DMS53 treated with DMSO at 0.1 percent for 48 hours (cell line): ENCODE results near the gene MPL.
"Not testable (repeated sequence)": the region's sequence is repeated elsewhere in the genome, so short reads cannot be mapped to it uniquely, and the experiment has no call there.

Experiments used
- DNase-seq: peaks from one replicate; lab custom pipeline; 2025; ENCODE audit not compliant: unreplicated experiment; lab: John Stamatoyannopoulos, UW

MPL gene

DNA sequence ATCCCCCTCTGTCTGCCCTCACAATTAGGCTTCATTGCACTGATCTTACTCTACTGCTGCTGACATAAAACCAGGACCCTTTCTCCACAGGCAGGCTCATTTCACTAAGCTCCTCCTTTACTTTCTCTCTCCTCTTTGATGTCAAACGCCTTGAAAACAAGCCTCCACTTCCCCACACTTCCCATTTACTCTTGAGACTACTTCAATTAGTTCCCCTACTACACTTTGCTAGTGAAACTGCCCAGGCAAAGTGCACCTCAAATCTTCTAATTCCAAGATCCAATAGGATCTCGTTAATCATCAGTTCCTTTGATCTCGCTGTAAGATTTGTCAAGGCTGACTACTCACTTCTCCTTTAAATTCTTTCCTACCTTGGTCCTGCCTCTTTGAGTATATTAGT, 15.3 kb downstream of the MPL start:
- no peak for DNase-seq

GRCh38 chr1:43354471-43354870, 16.9 kb downstream of the MPL start:
- DNase-seq: no peak

DNA sequence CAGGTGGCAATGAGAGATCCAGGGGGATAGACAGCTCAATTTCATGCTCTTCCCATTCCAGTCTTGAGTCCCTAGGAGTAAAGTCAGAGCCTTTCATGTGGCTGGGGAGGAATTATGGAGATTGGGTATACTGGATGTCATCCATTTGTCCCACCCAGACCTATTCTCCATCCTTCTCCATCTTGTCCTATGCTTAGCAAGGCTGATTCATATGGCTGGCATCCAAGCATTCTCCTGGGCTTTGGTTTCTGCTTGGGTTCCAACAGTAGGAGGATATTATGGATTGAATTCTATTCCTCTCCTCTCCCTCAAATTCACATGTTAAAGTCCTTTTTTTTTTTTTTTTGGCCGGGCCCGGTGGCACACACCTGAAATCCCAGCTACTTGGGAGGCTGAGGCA, 17.3 kb downstream of the MPL start:
- DNase-seq: no peak

DNA sequence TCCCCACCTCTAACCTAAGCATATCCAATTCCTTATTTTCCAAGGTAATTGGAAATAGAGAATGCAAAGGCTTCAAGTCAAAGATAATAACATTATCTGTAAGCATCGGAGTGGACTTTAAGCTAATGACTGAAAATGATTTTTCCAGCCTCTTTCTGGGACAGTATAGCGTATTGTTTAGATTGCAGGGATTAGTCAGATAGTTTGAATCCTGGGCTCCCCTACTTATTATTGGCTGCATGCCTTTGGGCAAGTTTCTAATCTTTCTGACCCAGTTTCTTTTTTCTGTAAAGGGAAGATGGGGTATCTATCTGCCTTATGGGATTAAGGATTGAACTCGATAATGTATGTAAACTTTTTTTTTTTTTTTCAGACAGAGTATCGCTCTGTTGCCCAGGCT, 19.6 kb downstream of the MPL start:
- no peak for DNase-seq

DNA sequence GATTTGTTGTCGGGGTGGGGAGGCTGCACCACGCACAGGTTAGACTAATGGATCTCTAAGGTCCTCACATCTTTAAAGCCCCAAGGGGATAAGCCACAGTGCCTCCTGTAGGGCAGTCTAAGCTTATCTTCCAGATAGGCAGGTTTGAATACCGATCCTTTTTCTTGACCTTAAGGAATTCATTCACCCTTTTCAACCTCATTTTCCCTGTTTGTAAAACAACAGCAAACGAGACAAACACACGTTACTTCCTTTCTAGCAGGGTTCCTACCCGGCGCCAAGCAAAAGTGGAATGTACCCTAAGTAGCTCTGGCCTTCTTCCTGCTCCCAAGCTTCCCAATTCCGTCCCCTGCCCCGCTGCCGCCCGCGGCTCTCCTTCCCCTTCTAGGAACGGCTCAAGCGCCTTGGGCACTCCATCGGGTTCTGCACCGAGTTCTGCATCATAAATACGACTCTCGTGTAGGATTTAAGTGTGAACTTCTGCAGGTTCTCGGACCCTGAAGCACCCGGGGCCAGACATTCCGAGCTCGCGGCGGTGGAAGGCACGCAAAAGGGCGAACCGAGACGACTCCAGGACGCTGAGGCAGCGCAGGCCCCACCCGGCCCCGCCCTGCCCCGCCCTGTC, 20.6 kb downstream of the MPL start:
- DNase-seq: peak; percentile 50

- DNase-seq: peak; percentile 95
These were observed 21.4 kb downstream of the MPL start, which contains the start of gene CDC20 for GRCh38 chr1:43358746-43359693. Gene CDC20, plus strand, starts transcription at chr1:43358981. Its CDS starts 235 bp downstream, at chr1:43359216.

DNA sequence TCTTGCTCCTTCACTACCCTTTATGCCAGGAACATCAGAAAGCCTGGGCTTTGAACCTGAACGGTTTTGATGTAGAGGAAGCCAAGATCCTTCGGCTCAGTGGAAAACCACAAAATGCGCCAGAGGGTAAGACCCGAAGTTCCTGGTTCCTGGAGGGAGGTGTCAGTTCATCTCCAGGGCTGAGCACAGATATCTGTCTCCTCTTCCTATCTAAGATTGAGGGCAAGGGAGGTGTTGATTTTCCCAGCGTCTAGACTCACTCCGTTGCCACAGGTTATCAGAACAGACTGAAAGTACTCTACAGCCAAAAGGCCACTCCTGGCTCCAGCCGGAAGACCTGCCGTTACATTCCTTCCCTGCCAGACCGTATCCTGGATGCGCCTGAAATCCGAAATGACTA, 22.1 kb downstream of the MPL start:
- no peak for DNase-seq

DNA sequence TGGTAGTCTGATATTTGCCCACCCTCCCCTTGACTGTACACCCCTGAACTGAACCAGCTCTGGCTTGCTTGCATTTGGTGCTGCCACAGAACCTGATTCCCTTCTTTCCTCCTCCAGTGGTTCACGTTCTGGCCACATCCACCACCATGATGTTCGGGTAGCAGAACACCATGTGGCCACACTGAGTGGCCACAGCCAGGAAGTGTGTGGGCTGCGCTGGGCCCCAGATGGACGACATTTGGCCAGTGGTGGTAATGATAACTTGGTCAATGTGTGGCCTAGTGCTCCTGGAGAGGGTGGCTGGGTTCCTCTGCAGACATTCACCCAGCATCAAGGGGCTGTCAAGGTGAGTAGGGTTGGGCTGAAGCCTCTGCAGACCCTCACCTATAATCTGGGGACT, 23.0 kb downstream of the MPL start:
- DNase-seq: no peak

DNA sequence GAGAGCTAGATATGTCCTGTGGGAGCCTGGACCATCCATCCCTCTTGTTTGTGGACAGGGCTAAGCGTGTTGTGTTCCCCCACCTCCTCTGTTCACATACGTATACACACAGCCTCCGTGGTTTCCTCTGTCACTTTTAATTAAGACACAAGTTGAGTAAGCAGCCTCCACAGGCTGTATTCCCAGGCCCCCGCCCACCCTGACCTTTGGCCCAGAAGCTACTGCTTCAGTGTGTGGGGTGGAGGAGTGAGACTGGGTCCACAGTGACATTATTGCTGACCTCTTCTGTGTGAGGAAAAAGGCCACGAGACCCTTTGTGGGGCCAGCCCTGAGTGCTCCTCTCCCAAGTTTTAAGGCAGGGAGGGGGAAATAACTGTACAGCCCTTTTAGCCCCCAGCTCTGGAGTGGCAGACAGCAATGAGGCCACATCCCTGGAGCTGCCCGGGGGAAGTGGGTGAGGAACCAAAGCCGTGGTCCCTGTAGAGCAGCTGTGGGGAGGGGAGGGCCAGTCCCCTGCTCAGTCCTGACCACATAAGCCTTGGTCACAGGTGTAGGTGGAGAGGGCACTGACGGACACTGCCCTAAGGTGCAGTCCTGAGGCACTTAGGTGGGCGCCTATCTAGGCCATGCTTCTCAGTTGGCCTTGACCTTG, 25.8 kb downstream of the MPL start:
- DNase-seq: no peak

- no peak for DNase-seq
These were observed 26.4 kb downstream of the MPL start for GRCh38 chr1:43363935-43364525.

GRCh38 chr1:43365678-43366077, 28.1 kb downstream of the MPL start:
- DNase-seq: no peak

DNA sequence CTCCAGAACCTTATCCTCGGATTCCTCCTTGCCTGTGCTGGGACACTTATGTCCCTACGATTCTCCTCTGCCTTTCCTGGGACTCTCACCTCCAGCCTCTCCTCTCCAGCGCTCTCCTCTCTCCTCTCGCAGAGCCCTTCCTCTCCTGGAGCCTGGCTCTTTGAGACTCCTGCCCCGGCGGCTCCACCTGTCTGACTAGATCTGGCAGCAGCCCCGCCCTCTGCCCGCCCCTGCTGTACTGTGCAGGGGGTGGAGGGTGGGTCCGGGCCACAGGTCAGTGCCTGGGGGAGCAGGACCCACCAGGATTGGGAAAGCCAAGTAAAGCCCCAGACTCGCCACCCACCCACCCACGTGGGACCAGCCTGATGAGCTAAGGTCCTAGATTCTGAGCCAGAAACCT, 28.6 kb downstream of the MPL start:
- DNase-seq: no peak

- DNase-seq: no peak
These were observed 29.0 kb downstream of the MPL start for GRCh38 chr1:43366601-43367025.

GRCh38 chr1:43367026-43367903, 29.6 kb downstream of the MPL start:
- DNase-seq: no peak

DNA sequence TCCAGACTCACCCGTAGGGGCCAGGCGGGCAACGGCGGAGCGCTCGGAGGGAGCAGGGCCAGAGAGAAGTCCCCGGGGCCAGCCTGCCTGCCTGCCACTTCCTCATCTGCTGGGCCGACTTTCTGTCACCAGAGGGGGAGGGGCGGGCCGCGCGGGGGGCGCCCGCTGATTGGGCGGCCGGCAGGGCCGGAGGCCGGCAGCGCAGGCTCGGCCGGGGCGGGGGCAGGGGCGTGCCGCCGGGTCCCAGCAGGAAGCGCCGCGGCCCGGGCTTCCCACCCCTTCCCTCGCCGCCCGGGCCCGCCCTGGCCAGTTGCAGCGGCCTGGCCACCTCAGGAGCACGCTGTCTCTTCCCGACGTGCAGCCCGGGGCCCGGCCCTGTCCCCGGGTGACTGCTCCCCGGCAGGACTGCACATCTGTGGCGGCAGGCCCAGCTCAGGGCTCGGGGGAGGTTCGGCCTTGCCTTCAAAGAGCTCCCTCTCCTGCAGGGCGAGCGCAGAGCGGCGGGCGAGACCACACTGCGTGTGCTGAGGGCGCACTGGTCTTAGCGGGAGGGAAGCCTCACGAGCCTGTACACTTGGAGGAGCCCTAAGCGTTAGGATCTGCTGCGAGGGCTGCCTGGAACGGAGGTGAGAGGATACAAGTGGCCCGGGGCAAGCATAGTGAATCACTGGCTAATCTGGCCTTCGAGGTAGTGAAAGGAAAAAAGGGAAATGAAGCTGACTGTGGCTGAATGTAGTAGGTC, 30.5 kb downstream of the MPL start, which contains the start of gene ELOVL1:
Gene ELOVL1 (minus strand): TSS at position 108 of the 742 bp plus-strand sequence. CDS start 2,402 bp downstream, outside the sequence.
- DNase-seq: peak; percentile 81

GRCh38 chr1:43368646-43369020, 31.0 kb downstream of the MPL start:
- no peak for DNase-seq

DNA sequence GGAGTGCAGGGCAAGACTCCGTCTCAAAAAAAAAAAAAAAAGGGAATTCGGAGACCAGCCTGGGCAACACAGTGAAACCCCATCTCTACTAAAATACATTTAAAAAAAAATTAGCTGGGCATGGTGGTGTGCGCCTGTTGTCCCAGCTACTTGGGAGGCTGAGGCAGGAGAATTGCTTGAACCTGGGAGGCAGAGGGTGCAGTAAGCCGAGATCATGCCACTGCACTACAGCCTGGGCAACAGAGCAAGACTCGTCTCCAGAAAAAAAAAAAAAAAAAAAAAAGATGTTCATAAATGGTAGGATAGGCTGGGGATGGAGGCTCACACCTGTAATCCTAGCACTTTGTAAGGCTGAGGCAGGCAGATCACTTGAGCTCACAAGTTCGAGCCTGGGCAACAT, 32.2 kb downstream of the MPL start:
- not testable (repeated sequence) for DNase-seq

GRCh38 chr1:43370564-43370963, 32.9 kb downstream of the MPL start:
- no peak for DNase-seq

DNA sequence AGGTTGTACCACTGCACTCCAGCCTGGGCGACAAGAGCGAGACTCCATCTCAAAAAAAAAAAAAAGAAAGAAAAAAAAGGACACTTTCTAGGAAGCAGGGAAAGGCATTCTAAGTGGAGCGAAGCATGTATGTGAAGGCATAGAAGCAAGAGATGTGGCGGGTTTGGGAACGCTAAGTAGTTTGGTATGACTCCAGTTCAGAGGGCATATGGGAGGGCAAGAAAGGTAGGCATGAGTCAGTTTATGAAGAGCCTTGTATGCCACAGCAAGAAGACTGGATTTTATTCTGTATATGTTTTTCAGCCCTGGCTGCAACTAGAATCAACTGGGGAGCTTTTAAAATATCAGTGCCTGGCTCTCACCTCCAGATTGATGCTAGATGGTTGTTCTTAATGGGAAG, 34.6 kb downstream of the MPL start:
- DNase-seq: no peak
